SK-N-SH (cell line): ENCODE measurements around the gene SMOC1. TPM values are rescaled to one million over a fixed set of nuclear protein-coding genes. Genes with fewer than 3 reads are reported as not detected.

ENCODE experiments used
- CTCF ChIA-PET: fragments of 300-600, 350-600 bp; formaldehyde crosslinking; extraction: SDS; loops from one replicate; lab custom pipeline; 2021; lab: Yijun Ruan, JAX
- POLR2A ChIA-PET: fragments of 350-600 bp; sonication (Branson Sonifier 250); formaldehyde crosslinking; extraction: SDS; loops from one replicate; lab custom pipeline; 2020; ENCODE audit warnings: antibody characterized with exemption, inconsistent platforms; lab: Yijun Ruan, JAX
- DNase-seq: peaks from one replicate; pipeline ENCODE4 v3.0.0; 2012
- H2AFZ ChIP-seq: fragments of 200-600 bp; sonication (generic); 2 replicates; pipeline ENCODE4 v1.8.1; 2016; ENCODE audit warnings: antibody characterized with exemption, mild to moderate bottlenecking, low read depth
- H3F3A ChIP-seq: fragments of 200-600 bp; sonication (generic); replicated peaks from 2 replicates; pipeline ENCODE3; 2016; ENCODE audit warnings: antibody characterized with exemption, mild to moderate bottlenecking; ENCODE audit not compliant: insufficient read depth
- H3K27ac ChIP-seq, 2 experiments: fragments of 200-500 bp in 1 of 2; fragments of 200-600 bp in 1 of 2; sonication (Bioruptor generic) in 1 of 2; sonication (generic), shearing (Covaris generic) in 1 of 2; 2 replicates each; pipeline versions ENCODE4 v1.5.1 to v1.6.1; 2014 to 2016; ENCODE audit warnings: low read depth in 2 of 2, inconsistent platforms in 1 of 2, low read length in 1 of 2, mild to moderate bottlenecking in 1 of 2, mixed read lengths in 1 of 2
- H3K27me3 ChIP-seq: fragments of 200-600 bp; sonication (generic), shearing (Covaris generic); 2 replicates; pipeline ENCODE4 v1.6.1; 2016; ENCODE audit warnings: mixed run types; ENCODE audit not compliant: insufficient read depth
- H3K36me3 ChIP-seq, 2 experiments: fragments of 200-500 bp in 1 of 2; fragments of 200-600 bp in 1 of 2; sonication (Bioruptor generic) in 1 of 2; sonication (generic) in 1 of 2; replicated peaks in 1 of 2; 2 replicates each; pipeline versions ENCODE3 to v1.5.1; 2014 to 2016; ENCODE audit warnings: low read length in 1 of 2, mild to moderate bottlenecking in 1 of 2; ENCODE audit not compliant: insufficient read depth in 2 of 2, control insufficient read depth in 1 of 2
- H3K4me1 ChIP-seq, 2 experiments: fragments of 200-500 bp in 1 of 2; fragments of 200-600 bp in 1 of 2; sonication (Bioruptor generic) in 1 of 2; sonication (generic), shearing (Covaris generic) in 1 of 2; 2 replicates each; pipeline versions ENCODE4 v1.5.1 to v1.6.1; 2014 to 2016; ENCODE audit warnings: low read depth in 1 of 2, low read length in 1 of 2, mixed run types in 1 of 2; ENCODE audit not compliant: insufficient read depth in 2 of 2, control insufficient read depth in 1 of 2
- H3K4me2 ChIP-seq: fragments of 200-600 bp; sonication (generic), shearing (Covaris generic); 2 replicates; pipeline ENCODE4 v1.6.1; 2017; ENCODE audit warnings: mixed run types
- H3K4me3 ChIP-seq, 2 experiments: fragments of 200-500 bp in 1 of 2; fragments of 200-600 bp in 1 of 2; sonication (Bioruptor generic) in 1 of 2; sonication (generic), shearing (Covaris generic) in 1 of 2; 2 replicates each; pipeline versions ENCODE4 v1.5.1 to v1.8.1; 2014 to 2016; ENCODE audit warnings: low read depth in 2 of 2, inconsistent platforms in 1 of 2, low read length in 1 of 2, mild to moderate bottlenecking in 1 of 2, mixed read lengths in 1 of 2, moderate library complexity in 1 of 2
- H3K79me2 ChIP-seq: fragments of 200-600 bp; sonication (generic); 2 replicates; pipeline ENCODE4 v1.8.1; 2017; ENCODE audit warnings: mild to moderate bottlenecking; ENCODE audit not compliant: insufficient read depth
- H3K9ac ChIP-seq: fragments of 200-600 bp; sonication (generic); 2 replicates; pipeline ENCODE4 v1.6.1; 2017; ENCODE audit warnings: mixed run types
- H3K9me2 ChIP-seq: fragments of 200-600 bp; sonication (generic); 2 replicates; pipeline ENCODE4 v1.6.1; 2017; ENCODE audit warnings: mixed run types
- H3K9me3 ChIP-seq: fragments of 200-600 bp; sonication (generic); 2 replicates; pipeline ENCODE4 v1.6.1; 2017; ENCODE audit warnings: mixed run types, mild to moderate bottlenecking, moderate library complexity
- H4K20me1 ChIP-seq: fragments of 200-600 bp; sonication (generic); 2 replicates; pipeline ENCODE4 v1.6.1; 2017; ENCODE audit warnings: mild to moderate bottlenecking, mixed run types; ENCODE audit not compliant: insufficient read depth
- ELF1 ChIP-seq: IDR thresholded peaks from 2 replicates; pipeline ENCODE4 v1.4.0; 2012
- EZH2phosphoT487 ChIP-seq: fragments of 200-600 bp; sonication (generic); IDR thresholded peaks from 2 replicates; pipeline ENCODE4 v1.6.1; 2017; ENCODE audit warnings: low read depth, mixed run types, mild to moderate bottlenecking, antibody characterized with exemption, moderate library complexity, borderline replicate concordance
- FOXM1 ChIP-seq: IDR thresholded peaks from 2 replicates; pipeline ENCODE4 v1.4.0; 2012; ENCODE audit warnings: low read depth, mild to moderate bottlenecking
- GATA2 ChIP-seq: sonication (generic); formaldehyde crosslinking; IDR thresholded peaks from 2 replicates; pipeline ENCODE4 v1.5.0; 2020; ENCODE audit warnings: mild to moderate bottlenecking, missing genetic modification reagents
- IRF3 ChIP-seq: fragments of 150-350 bp; IDR thresholded peaks from 2 replicates; pipeline ENCODE4 v1.6.1; 2016; ENCODE audit warnings: mild to moderate bottlenecking, low read depth, low read length
- MXI1 ChIP-seq: IDR thresholded peaks from 2 replicates; pipeline ENCODE4 v1.6.1; 2012; ENCODE audit warnings: mild to moderate bottlenecking, low read depth, low read length, improper control_type of control experiment
- NFIC ChIP-seq: IDR thresholded peaks from 2 replicates; pipeline ENCODE4 v1.4.0; 2012; ENCODE audit warnings: borderline replicate concordance
- RAD21 ChIP-seq: IDR thresholded peaks from 2 replicates; pipeline ENCODE4 v1.6.1; 2012; ENCODE audit warnings: mild to moderate bottlenecking, low read length
- RXRA ChIP-seq: IDR thresholded peaks from 2 replicates; pipeline ENCODE4 v1.4.0; 2012; ENCODE audit warnings: low read depth, mild to moderate bottlenecking, borderline replicate concordance
- TAF1 ChIP-seq: IDR thresholded peaks from 2 replicates; pipeline ENCODE4 v1.6.1; 2012; ENCODE audit warnings: low read depth, mild to moderate bottlenecking, low read length, moderate library complexity, borderline replicate concordance
- YY1 ChIP-seq: IDR thresholded peaks from 2 replicates; pipeline ENCODE4 v1.4.0; 2012; ENCODE audit warnings: low read depth, mild to moderate bottlenecking
- WGBS: methylation state at CpG from one replicate; pipeline ENCODE4 v1.1.6; 2017; ENCODE audit warnings: low lambda C conversion rate; 5-methylcytosine and 5-hydroxymethylcytosine counted together
- polyA plus RNA-seq, 3 experiments: library from polyadenylated mRNA; depleted of rRNA; stranded (reverse); fragments of >200 nt; gene quantifications; 2 replicates each; pipeline ENCODE4 v1.2.3, GENCODE V29; 2012
- TF ChIP-seq, protein P1 (sequence below): IDR thresholded peaks from 2 replicates; pipeline ENCODE4 v1.4.0; 2012; ENCODE audit warnings: low read depth, borderline replicate concordance
- TF ChIP-seq, protein P2 (sequence below): IDR thresholded peaks from 2 replicates; pipeline ENCODE4 v1.6.1; 2012; ENCODE audit warnings: mild to moderate bottlenecking, low read depth, low read length, moderate library complexity

Gene SMOC1
- polyA plus RNA-seq, 1 of the 3 experiments (the other 2 are of a cell fraction): not detected

DNA sequence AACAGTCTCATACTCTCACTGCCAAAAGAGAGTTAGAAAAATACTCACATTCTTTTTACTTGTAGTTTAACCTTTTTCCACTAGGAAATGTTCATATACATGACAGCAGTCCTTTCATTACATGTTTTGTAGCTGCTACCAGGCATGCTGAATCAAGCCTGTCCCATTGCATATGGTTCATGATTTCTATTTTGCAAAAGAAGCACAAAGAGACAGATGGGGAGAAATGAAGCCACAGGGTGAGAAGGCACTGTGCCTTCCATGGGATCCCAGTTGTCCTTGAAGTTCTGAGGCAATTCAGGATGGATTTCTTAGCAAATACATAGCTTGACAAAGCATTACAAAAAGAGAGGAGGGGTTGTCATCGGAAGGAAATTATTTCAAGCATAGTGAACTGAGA, 89.5 kb downstream of the SMOC1 start:
- H3K4me3 ChIP-seq: no peak overlapping the region
- POLR2A ChIA-PET: no interaction called here

DNA sequence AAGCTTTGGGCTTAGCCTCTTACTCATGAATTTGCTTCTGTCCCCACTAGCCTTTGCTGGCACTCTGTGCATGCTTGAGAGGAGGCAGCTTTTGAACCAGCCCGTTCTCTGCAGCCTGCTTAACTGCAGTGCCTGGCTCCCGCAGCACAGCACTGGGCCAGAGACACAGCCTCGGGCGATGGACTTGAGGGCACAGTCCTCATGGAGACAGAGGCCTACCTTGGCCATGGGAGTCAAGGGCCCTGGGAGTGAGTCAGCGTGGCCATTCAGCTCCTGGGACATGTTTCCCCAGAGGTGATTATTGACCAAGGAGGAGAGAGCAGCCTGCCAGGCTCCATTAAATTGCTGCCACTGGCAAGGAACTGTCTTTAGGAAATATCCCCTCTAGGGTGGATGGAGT, 93.5 kb downstream of the SMOC1 start:
- Histone ChIP-seq H3K4me1 (peaks cover 0 to 12% of the 10 kb centered on the region in 2 experiments; a peak in 2 of 4 replicates), H2AFZ (no peak overlapping the region), H3K27me3 (no peaks in the 10 kb centered on the region), H3K36me3 (no peaks in the 10 kb centered on the region), H3K4me3 (no peak overlapping the region), H4K20me1 (no peaks in the 10 kb centered on the region), H3F3A (no peaks in the 10 kb centered on the region), H3K27ac (no peak overlapping the region), H3K4me2 (no peak overlapping the region), H3K9me2 (no peaks in the 10 kb centered on the region), H3K79me2 (no peaks in the 10 kb centered on the region), H3K9ac (no peak overlapping the region), H3K9me3 (no peaks in the 10 kb centered on the region)
- TF ChIP-seq ELF1: no peak
- TF ChIP-seq, protein P1, sequence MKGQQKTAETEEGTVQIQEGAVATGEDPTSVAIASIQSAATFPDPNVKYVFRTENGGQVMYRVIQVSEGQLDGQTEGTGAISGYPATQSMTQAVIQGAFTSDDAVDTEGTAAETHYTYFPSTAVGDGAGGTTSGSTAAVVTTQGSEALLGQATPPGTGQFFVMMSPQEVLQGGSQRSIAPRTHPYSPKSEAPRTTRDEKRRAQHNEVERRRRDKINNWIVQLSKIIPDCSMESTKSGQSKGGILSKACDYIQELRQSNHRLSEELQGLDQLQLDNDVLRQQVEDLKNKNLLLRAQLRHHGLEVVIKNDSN: no peak
- TF ChIP-seq FOXM1: no peak
- no peak for TF ChIP-seq TAF1
- TF ChIP-seq EZH2phosphoT487: no peak
- TF ChIP-seq, protein P2, sequence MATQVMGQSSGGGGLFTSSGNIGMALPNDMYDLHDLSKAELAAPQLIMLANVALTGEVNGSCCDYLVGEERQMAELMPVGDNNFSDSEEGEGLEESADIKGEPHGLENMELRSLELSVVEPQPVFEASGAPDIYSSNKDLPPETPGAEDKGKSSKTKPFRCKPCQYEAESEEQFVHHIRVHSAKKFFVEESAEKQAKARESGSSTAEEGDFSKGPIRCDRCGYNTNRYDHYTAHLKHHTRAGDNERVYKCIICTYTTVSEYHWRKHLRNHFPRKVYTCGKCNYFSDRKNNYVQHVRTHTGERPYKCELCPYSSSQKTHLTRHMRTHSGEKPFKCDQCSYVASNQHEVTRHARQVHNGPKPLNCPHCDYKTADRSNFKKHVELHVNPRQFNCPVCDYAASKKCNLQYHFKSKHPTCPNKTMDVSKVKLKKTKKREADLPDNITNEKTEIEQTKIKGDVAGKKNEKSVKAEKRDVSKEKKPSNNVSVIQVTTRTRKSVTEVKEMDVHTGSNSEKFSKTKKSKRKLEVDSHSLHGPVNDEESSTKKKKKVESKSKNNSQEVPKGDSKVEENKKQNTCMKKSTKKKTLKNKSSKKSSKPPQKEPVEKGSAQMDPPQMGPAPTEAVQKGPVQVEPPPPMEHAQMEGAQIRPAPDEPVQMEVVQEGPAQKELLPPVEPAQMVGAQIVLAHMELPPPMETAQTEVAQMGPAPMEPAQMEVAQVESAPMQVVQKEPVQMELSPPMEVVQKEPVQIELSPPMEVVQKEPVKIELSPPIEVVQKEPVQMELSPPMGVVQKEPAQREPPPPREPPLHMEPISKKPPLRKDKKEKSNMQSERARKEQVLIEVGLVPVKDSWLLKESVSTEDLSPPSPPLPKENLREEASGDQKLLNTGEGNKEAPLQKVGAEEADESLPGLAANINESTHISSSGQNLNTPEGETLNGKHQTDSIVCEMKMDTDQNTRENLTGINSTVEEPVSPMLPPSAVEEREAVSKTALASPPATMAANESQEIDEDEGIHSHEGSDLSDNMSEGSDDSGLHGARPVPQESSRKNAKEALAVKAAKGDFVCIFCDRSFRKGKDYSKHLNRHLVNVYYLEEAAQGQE: no peak
- WGBS: 28% methylated on average over 5 of the region's 5 CpGs
- CTCF ChIA-PET: interaction anchor here (0.6 to 2.4 kb wide), 3 partner anchors 55 to 351 kb away, joined by 3 to 10 read pairs (median 3); no protein-coding TSS in a partner anchor
- DNase-seq: no peak
- POLR2A ChIA-PET: no interaction called here

More for the DNA sequence above, 89.5 kb downstream of the SMOC1 start:
- no peaks in the 10 kb centered on the region for H3K36me3 ChIP-seq
- H3F3A ChIP-seq: no peaks in the 10 kb centered on the region
- CTCF ChIA-PET: interaction anchor here (1.0 kb wide), 1 partner anchor 9 kb away, joined by 4 read pairs; no protein-coding TSS in a partner anchor
- no peak overlapping the region for H2AFZ ChIP-seq
- H3K79me2 ChIP-seq: no peaks in the 10 kb centered on the region
- H3K9me2 ChIP-seq: no peaks in the 10 kb centered on the region
- peaks cover 0 to 12% of the 10 kb centered on the region in 2 experiments; a peak in 2 of 4 replicates for H3K4me1 ChIP-seq
- H4K20me1 ChIP-seq: no peaks in the 10 kb centered on the region
- 19% methylated on average over 1 of the region's 1 CpG for WGBS
- no peak overlapping the region for H3K9ac ChIP-seq
- no peak overlapping the region for H3K4me2 ChIP-seq
- no peaks in the 10 kb centered on the region for H3K27me3 ChIP-seq
- H3K27ac ChIP-seq: no peak overlapping the region
- no peak for TF ChIP-seq IRF3
- TF ChIP-seq, protein P1: no peak
- no peak for TF ChIP-seq RXRA
- TF ChIP-seq EZH2phosphoT487: no peak
- no peak for TF ChIP-seq NFIC
- no peak for TF ChIP-seq RAD21
- TF ChIP-seq, protein P2: no peak
- no peak for TF ChIP-seq MXI1
- no peak for TF ChIP-seq YY1
- no peak for TF ChIP-seq GATA2
- DNase-seq: no peak
- no peaks in the 10 kb centered on the region for H3K9me3 ChIP-seq
